ENCODE data around the gene IL17RD. TPM values are rescaled to one million over a fixed set of nuclear protein-coding genes. Genes with fewer than 3 reads are reported as not detected.

The IL17RD gene
- total RNA-seq, 1 donor from 2014 or later: not detected

DNA sequence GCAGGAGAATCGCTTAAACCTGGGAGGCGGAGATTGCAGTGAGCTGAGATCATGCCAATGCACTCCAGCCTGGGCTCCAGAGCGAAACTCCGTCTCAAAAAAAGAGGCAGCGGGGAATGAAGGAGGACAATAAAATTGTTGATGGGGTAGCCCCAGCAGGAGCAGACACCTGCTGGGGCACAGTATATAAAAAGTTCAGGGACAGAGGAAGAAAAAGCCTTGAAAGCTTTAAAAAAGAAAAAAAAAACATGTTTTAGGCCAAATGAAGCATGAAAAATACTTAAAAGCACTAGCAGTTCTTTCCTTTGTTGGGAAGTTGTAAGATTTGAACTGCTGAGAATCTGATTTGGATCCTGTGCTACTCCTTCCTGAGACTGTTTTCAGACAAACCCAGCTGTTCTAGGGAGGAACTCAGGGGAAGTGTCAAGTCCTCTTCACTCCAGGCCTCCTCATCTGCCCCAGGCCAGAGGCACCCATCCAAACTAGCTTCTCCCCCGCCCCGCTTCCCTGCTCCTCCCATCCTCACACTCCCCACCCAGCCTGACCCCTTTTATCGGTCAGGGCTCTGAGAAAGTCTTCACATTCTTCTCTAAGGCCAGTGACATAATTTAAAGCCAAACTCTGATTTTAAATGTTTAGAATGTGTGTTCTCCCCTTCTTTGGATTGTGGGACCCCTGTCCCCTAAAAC, 4.9 kb downstream of the IL17RD start:
- intact Hi-C loops (cut with micrococcal nuclease): no loop called here

GRCh38 chr3:57158813-57159738, 6.1 kb downstream of the IL17RD start:
- intact Hi-C loops (cut with micrococcal nuclease): no loop called here

DNA sequence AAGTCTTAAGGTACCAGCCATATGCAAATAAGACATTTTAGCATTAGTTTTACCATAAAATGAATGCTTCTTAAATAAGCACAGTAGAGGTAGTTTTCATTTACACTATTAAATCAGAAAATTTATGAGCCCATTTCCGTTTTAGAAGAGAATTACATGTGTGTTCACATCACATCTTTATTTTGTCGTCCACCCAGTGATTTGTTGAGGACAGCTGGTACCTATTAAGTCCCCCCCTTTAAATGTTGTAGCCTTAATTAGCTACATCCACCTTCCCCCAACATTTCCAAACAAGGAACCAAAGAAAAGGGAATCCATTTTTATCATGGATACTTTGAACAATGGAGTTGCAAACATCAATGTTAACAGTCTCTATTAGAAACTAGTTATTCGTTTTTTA, 6.8 kb downstream of the IL17RD start:
- intact Hi-C loops (cut with micrococcal nuclease): no loop called here

DNA sequence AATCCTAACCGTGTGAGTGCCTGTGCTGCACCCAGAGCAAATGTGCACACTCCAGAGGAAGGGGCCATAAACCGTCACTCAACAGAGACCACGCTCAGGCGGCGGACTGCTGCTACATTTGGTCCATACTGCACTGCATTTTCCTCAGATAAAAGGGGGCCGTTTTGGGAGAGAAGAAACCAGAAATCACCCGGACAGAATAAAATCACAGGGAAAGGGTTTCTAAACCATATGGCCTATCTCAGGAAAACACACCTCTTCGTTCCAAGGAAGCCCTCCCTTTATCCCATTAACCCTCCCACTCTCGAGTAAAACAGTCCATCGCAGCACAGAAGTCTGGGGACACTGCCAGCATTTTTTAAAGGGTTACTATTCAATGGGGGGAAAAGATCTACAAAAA, 7.6 kb downstream of the IL17RD start:
- intact Hi-C loops (cut with micrococcal nuclease): no loop called here

- intact Hi-C loops (cut with micrococcal nuclease): no loop called here
Measured at GRCh38 chr3:57155310-57155643, 9.9 kb downstream of the IL17RD start.

DNA sequence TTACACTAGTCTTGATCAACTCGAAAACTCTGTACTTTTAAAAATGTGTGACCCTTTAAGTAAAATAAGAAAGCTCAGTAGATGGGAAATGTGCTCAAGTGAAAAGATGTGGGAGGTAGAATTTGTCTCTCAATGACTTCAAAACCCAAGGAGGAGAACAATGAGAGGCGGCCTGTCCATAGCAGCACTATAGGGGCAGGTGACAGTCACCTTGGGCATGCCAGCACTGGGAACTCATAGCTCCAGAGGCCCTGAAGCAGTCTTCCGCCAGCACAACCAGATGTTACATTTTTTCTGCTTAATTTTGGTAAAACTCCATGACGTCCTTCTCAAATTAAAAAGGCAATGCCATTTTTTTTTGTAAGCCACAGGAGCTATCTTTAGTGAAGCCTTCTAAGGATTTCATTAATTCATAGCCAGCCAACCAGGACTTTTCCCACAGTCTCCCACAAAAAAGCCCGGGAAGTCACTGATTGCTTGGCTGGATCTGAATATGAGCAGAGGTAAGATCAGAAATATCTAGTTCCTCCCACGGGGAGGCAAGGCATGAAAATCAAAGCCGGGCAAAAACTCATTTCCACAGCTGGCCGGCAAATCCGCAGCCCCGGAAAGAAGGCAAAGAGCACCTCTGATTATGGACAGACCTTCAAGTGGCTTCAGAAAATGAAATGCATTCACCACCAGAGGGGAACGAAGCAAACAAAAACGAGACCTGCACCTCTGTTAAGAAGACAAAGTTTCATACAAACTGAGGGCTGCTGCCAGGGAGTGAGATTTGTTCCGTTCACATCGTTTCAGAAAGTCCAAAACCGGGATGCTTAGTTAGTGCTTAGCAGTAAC, 10.5 kb downstream of the IL17RD start:
- intact Hi-C loops (cut with micrococcal nuclease): no loop called here

- intact Hi-C loops (cut with micrococcal nuclease): no loop called here
Measured at GRCh38 chr3:57152151-57153143, 12.7 kb downstream of the IL17RD start.

GRCh38 chr3:57151749-57152148, 13.4 kb downstream of the IL17RD start:
- intact Hi-C loops (cut with micrococcal nuclease): no loop called here

DNA sequence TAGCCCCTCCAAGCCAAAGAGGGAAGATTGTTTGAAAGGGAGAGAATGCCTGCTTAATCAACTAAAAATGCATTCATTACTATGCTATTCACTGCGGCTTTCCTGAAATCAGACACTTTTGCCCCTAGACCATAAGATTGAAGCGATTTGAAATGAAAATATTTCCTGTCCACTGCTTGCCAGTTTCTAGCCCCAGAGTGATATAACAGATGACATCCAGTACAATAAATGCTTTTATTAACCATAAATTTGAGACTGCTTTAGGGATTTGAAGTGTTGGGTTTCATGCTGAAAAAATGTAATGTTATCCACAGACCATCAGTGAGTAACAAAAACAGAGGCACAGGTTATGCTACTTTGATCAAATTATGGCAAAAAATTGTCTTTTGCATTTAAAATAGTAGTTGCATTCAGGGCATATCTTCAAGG, 14.1 kb downstream of the IL17RD start:
- intact Hi-C loops (cut with micrococcal nuclease): no loop called here

GRCh38 chr3:57150113-57150581, 15.0 kb downstream of the IL17RD start:
- intact Hi-C loops (cut with micrococcal nuclease): no loop called here

DNA sequence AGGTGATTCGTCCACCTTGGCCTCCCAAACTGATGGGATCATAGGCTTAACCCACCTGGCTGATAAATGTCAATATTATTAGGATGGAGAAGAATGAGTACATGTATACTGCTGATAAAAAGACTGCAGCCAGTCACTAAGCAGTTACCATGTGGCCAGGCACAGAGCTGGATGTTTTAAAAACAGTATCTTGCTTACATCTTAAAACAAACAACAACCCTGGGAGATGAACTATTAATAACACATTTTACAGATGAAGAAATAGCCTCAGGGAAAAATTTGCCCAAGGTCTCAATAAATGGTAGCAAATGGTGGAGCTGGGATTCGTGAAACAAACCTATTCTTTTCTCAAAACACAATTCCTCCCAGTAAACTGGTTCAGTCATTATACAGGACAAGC, 18.1 kb downstream of the IL17RD start:
- intact Hi-C loops (cut with micrococcal nuclease): no loop called here

- intact Hi-C loops (cut with micrococcal nuclease): no loop called here
Measured at GRCh38 chr3:57145852-57146251, 19.3 kb downstream of the IL17RD start.

DNA sequence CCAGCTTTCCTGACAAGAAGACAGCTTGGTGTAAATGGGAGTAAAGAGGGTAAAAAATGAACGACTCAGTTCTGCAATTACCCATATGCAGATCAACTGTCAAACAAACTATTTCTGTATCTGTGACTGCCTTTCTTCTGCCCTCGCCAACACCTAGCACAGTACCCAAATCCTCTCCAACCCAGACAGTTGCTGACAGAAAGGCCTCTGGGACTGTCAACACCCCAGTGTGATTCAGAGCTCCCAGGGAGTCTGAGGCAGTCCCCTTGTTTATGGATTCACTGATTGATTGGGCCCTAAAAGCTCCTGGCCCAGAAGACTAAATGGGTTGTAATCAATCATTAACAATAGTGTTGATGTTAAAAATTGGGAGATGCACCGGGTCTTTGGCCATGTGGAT, 20.2 kb downstream of the IL17RD start:
- intact Hi-C loops (cut with micrococcal nuclease): no loop called here

GRCh38 chr3:57143886-57144459, 21.2 kb downstream of the IL17RD start:
- intact Hi-C loops (cut with micrococcal nuclease): no loop called here

GRCh38 chr3:57142411-57142723, 22.8 kb downstream of the IL17RD start:
- intact Hi-C loops (cut with micrococcal nuclease): no loop called here

DNA sequence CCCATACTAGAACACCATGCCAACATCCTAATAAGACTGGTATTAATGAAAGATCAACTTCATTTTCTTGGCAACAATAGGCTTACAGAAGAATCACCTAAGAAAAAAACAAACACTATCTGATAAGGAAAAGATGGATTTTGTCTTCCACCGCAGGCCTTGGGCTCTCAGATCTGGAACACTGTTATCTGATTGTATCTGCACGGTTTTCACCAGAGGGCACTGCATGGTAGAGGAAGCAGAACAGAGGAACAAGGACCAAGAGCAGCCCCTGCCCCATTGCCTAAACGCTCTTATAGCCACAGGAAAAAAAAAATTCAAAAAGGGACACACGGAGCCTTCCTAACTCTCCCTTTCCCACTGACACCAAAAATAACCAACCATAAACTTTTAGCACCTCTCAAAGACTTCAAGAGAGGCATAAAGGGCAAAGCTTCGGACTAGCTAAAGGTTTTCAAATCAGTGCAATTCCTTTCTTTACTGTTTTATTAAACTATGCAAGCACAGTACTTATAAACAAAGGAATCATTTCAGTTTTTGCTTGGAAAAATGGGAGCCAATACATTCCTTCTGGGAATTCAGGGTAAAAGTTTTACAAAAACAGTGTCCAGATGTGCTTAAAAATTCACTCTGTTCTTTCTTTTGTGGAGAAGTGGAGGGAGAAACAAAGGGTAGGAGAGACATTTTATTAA, 23.3 kb downstream of the IL17RD start:
- intact Hi-C loops (cut with micrococcal nuclease): no loop called here

GRCh38 chr3:57140894-57141293, 24.3 kb downstream of the IL17RD start:
- intact Hi-C loops (cut with micrococcal nuclease): no loop called here

GRCh38 chr3:57135964-57136719, 29.0 kb downstream of the IL17RD start:
- intact Hi-C loops (cut with micrococcal nuclease): no loop called here

DNA sequence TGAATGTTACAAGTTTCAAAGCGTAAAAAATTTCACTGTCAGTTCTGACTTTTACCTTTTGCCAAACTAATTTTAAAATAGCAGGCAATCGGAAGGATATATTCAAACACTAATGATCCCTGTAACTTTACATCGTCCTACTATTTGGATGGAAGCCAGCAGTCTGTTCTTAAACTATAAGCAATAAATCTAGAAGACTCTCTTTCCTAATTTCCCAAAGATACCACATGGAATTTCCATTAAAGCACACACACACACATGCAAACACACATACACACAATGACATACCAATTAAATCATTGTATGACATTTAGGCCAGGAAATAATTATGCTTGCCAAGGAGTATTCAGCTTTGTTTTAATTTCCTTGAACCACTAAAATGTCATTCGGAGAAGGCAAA, 32.0 kb downstream of the IL17RD start:
- intact Hi-C loops (cut with micrococcal nuclease): no loop called here
